Measurements from ENCODE around the gene WBP1.

- no peak for TF ChIP-seq CTCF (IDR thresholded peaks at IDR 0.05)
- no peak for TF ChIP-seq EP300 (IDR thresholded peaks at IDR 0.05)
- TF ChIP-seq POLR2AphosphoS5 (IDR thresholded peaks at IDR 0.05): no peak
- no peak for TF ChIP-seq POLR2A (IDR thresholded peaks at IDR 0.05)
Observed at GRCh38 chr2:74462786-74463105, 4.5 kb downstream of the WBP1 start.
